Prostate gland (tissue), 2 donors: ENCODE measurements around the gene ARGLU1. TPM values are rescaled to one million over a fixed set of nuclear protein-coding genes. Genes with fewer than 3 reads are reported as not detected.
A peak's percentile ranks its signal among the peaks of the same experiment; 100 is the strongest.

Experiments used
- DNase-seq: peaks from one replicate; pipeline ENCODE4 v3.0.0-alpha.2; 2019; ENCODE audit warnings: low spot score
- H3K27ac ChIP-seq, 2 donors: fragments of 200-600 bp; sonication (generic); 2 replicates each; pipeline ENCODE4 v1.5.1; 2017 to 2019
- H3K27me3 ChIP-seq: fragments of 200-600 bp; sonication (generic); replicated peaks from 2 replicates; pipeline ENCODE4 v1.5.1; 2019; ENCODE audit not compliant: insufficient read depth
- H3K36me3 ChIP-seq, 2 donors: fragments of 200-600 bp; sonication (generic); 1 replicate in 1 of 2; 2 replicates in 1 of 2; pipeline versions ENCODE4 v1.5.1 to v1.8.1; 2017 to 2019
- H3K4me1 ChIP-seq: fragments of 200-600 bp; sonication (generic); replicated peaks from 2 replicates; pipeline ENCODE4 v1.5.1; 2019
- H3K4me3 ChIP-seq, 2 donors: fragments of 200-600 bp; sonication (generic); 2 replicates each; pipeline ENCODE4 v1.5.1; 2017 to 2019
- H3K9me3 ChIP-seq: fragments of 200-600 bp; sonication (generic); 2 replicates; pipeline ENCODE4 v1.5.1; 2017
- CTCF ChIP-seq, 4 experiments: fragments of 200-600 bp in 2 of 4; fragments of 450-650 bp in 2 of 4; sonication (generic) in 2 of 4; IDR thresholded peaks; 1 replicate in 3 of 4; 2 replicates in 1 of 4; pipeline ENCODE4 v1.5.1; 2016 to 2019; ENCODE audit warnings: antibody characterized with exemption in 4 of 4, mild to moderate bottlenecking in 2 of 4, moderate library complexity in 2 of 4
- POLR2A ChIP-seq: fragments of 450-650 bp; IDR thresholded peaks from one replicate; pipeline ENCODE4 v1.6.1; 2016; ENCODE audit warnings: antibody characterized with exemption, mild to moderate bottlenecking
- POLR2AphosphoS5 ChIP-seq: sonication (generic); formaldehyde crosslinking; IDR thresholded peaks from one replicate; pipeline ENCODE4 v1.6.1; 2017; ENCODE audit warnings: antibody characterized with exemption
- WGBS: methylation state at CpG from one replicate; pipeline ENCODE4 v1.1.5; 2018; 5-methylcytosine and 5-hydroxymethylcytosine counted together
- intact Hi-C: fragments of 100-400 bp; cut with DNase I; formaldehyde crosslinking; loops from one replicate; pipeline ENCODE4 v1.14.2; 2022
- total RNA-seq, 2 donors: library from RNA; depleted of rRNA; stranded (reverse); fragments of >200 nt; gene quantifications; one replicate each; pipeline ENCODE4 v1.1.0, GENCODE V29; 2016

The ARGLU1 gene
- total RNA-seq, 2 donors from 2014 or later: 52.1 to 95.9 TPM

- Histone ChIP-seq H3K27ac (peak overlapping the region; percentile 97 to 98), H3K27me3 (no peaks in the 10 kb centered on the region), H3K4me1 (peaks cover 7% of the 10 kb centered on the region), H3K4me3 (peak overlapping the region; percentile 88), H3K9me3 (no peaks in the 10 kb centered on the region), H3K36me3 (no peaks in the 10 kb centered on the region)
- WGBS: 2% methylated on average over 34 of the region's 34 CpGs
- intact Hi-C loops: no loop called here
- TF ChIP-seq POLR2AphosphoS5 (no peak), POLR2A (no peak), CTCF (IDR thresholded peaks at IDR 0.05) (no peak)
- peak; percentile 54 for DNase-seq
Measured at GRCh38 chr13:106566641-106567473, 1.1 kb downstream of the ARGLU1 start.

- 25% methylated on average over 4 of the region's 4 CpGs for WGBS
- H3K4me3 ChIP-seq: no peak overlapping the region
Measured at GRCh38 chr13:106565127-106565775, 2.7 kb downstream of the ARGLU1 start.

GRCh38 chr13:106562301-106562700, 5.6 kb downstream of the ARGLU1 start:
- TF ChIP-seq POLR2AphosphoS5 (no peak), CTCF (IDR thresholded peaks at IDR 0.05) (no peak), POLR2A (no peak)
- 97% methylated on average over 1 of the region's 1 CpG for WGBS

More at GRCh38 chr13:106565127-106565775, 2.7 kb downstream of the ARGLU1 start:
- H3K9me3 ChIP-seq: no peaks in the 10 kb centered on the region
- TF ChIP-seq POLR2AphosphoS5 (peak; percentile 43), CTCF (IDR thresholded peaks at IDR 0.05) (no peak), POLR2A (no peak)
- no peak for DNase-seq
- intact Hi-C loops: no loop called here
- H3K27ac ChIP-seq: peak overlapping the region in 1 of 2 donors; percentile 8
- no peaks in the 10 kb centered on the region for H3K36me3 ChIP-seq
- no peaks in the 10 kb centered on the region for H3K27me3 ChIP-seq
- H3K4me1 ChIP-seq: peaks cover 7% of the 10 kb centered on the region

DNA sequence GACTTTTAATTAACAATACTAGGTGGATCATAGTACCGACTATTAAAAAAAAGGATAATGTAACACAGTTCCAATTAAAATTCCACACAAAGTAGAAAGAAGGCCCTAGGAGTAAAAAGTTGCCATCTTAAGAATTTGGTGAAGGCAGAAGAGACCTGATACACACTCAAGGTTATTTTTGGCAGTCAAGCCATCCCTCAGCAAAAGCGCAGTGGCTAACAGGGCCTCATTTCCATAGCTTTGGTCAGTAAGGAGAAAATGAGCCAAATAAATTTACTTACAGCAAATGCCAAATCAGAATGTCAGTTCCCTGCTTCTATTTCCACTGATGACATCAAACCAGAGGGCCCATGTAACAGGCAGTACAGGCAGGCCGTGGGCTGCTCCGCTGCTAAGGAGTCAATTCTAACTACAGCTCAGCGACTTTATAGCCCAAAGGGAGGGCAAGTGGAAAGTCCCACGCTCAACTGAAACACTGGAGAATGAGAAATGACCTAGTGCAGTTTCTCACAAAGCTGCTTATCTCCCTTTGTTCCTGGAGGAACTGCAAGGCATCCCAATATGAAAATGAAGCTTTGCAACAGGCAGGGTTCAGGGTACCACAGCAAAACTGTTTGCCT, 6.3 kb downstream of the ARGLU1 start:
- peaks cover 7% of the 10 kb centered on the region for H3K4me1 ChIP-seq
- no peaks in the 10 kb centered on the region for H3K36me3 ChIP-seq
- WGBS: 54% methylated on average over 6 of the region's 6 CpGs
- no peak overlapping the region for H3K4me3 ChIP-seq
- H3K9me3 ChIP-seq: no peaks in the 10 kb centered on the region
- intact Hi-C loops: no loop called here
- DNase-seq: no peak
- H3K27me3 ChIP-seq: no peaks in the 10 kb centered on the region
- H3K27ac ChIP-seq: no peak overlapping the region
- TF ChIP-seq POLR2A (no peak), POLR2AphosphoS5 (no peak), CTCF (IDR thresholded peaks at IDR 0.05) (no peak)

More at GRCh38 chr13:106562301-106562700, 5.6 kb downstream of the ARGLU1 start:
- Histone ChIP-seq H3K4me1 (peaks cover 7% of the 10 kb centered on the region), H3K27ac (no peak overlapping the region), H3K27me3 (no peaks in the 10 kb centered on the region), H3K9me3 (no peaks in the 10 kb centered on the region), H3K36me3 (no peaks in the 10 kb centered on the region), H3K4me3 (no peak overlapping the region)
- intact Hi-C loops: no loop called here
- DNase-seq: no peak
